ENCODE measurements around the gene RNF207.
A peak's percentile ranks its signal among the peaks of the same experiment; 100 is the strongest.

- TF ChIP-seq POLR2A (IDR thresholded peaks at IDR 0.05; ENCODE audit: low read length): peak; percentile 15
- no peak for TF ChIP-seq GATA1 (IDR thresholded peaks at IDR 0.05; ENCODE audit: low read depth, low read length)
These were observed 21.7 kb upstream of the RNF207 start for GRCh38 chr1:6184083-6184783.
